ENCODE measurements around the gene RNGTT.

RNGTT gene

DNA sequence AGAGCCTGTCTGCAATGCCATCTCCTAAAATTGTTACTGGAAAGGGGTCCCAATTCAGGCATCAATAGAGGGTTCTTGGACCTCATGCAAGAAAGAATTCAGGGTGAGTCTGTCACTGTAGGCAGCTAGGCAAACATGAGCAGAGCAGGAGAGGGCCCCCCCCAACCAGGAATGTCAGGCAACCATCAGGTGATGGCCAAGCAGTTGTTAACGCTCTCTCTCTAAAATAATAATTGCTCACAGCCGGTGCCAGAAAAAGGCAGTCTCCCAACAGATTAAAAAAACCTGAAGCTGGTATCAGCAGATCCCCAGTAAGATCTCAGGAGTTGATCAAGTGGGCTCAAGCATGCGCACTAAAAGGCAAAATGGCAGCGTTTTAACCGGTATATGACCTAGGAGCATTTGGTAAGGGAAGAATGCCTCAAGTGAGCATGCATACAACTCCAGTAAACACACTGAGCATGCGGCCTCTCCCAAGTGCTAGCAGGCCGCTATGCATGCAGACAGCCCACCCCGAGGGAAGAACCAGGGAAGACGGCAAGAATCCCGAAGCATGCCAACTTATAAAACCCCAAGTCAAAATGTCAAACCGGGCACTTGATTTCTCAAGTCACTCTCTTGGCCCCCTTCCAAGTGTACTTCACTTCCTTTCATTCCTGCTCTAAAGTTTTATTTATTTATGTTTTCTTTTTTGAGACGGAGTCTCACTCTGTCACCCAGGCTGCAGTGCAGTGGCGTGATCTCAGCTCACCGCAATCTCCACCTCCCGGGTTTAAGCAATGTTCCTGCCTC, 44.0 kb upstream of the RNGTT start:
- TF ChIP-seq, protein P1, sequence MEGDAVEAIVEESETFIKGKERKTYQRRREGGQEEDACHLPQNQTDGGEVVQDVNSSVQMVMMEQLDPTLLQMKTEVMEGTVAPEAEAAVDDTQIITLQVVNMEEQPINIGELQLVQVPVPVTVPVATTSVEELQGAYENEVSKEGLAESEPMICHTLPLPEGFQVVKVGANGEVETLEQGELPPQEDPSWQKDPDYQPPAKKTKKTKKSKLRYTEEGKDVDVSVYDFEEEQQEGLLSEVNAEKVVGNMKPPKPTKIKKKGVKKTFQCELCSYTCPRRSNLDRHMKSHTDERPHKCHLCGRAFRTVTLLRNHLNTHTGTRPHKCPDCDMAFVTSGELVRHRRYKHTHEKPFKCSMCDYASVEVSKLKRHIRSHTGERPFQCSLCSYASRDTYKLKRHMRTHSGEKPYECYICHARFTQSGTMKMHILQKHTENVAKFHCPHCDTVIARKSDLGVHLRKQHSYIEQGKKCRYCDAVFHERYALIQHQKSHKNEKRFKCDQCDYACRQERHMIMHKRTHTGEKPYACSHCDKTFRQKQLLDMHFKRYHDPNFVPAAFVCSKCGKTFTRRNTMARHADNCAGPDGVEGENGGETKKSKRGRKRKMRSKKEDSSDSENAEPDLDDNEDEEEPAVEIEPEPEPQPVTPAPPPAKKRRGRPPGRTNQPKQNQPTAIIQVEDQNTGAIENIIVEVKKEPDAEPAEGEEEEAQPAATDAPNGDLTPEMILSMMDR (IDR thresholded peaks at IDR 0.05; ENCODE audit: borderline replicate concordance, control extremely low read depth, extremely low read depth, insufficient read depth, missing control alignments), result no peak
- no peak for DNase-seq (ENCODE audit: low spot score)
- in situ Hi-C loops (cut with MboI; ENCODE audit: low sequenced_read_pairs, unreplicated experiment), result no loop called here

DNA sequence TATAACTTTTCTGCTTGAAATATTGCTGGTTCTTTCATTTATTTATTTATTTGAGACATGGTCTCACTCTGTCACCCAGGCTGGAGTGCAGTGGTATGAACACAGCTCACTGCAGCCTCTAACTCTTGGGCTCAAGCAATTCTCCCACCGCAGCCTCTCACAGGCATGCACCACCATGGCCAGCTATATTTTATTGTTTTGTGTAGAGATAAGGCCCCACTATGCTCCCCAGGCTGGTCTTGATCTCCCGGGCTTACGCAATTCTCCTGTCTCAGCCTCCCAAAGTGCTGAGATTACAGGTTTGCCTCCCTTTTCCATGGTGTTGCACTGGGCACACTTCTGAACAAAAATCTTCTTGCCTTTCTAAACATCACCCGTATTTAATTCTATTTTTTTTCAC, 39.1 kb upstream of the RNGTT start:
- in situ Hi-C loops (cut with MboI; ENCODE audit: low sequenced_read_pairs, unreplicated experiment), result no loop called here

DNA sequence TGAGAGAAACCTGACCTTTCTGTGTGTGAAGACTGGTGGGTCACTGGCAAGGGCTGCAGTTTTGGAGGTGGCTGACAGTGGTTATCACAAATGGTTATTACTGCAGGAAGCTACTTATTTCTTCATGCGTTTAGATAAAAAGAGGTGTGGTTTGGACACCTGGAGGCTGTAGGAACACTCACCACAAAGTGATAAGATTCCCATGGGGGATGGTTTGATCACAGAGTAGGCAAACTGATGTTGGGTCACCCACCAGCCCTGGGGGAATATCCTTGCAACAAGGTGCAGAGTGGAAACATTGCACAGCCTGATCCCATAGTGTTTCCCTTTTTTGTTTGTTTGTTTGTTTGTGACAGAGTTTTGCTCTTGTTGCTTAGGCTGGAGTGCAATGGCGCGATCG, 33.9 kb upstream of the RNGTT start:
- in situ Hi-C loops (cut with MboI; ENCODE audit: low sequenced_read_pairs, unreplicated experiment), result loop anchor here (25.0 kb wide), 1 partner anchor 615 kb away; no protein-coding TSS in a partner anchor
- no peak for DNase-seq (ENCODE audit: low spot score)
- TF ChIP-seq, protein P1 (IDR thresholded peaks at IDR 0.05; ENCODE audit: borderline replicate concordance, control extremely low read depth, extremely low read depth, insufficient read depth, missing control alignments), result no peak

More for the DNA sequence above, 39.1 kb upstream of the RNGTT start:
- DNase-seq (ENCODE audit: low spot score), result no peak
- TF ChIP-seq, protein P1 (IDR thresholded peaks at IDR 0.05; ENCODE audit: borderline replicate concordance, control extremely low read depth, extremely low read depth, insufficient read depth, missing control alignments), result no peak

DNA sequence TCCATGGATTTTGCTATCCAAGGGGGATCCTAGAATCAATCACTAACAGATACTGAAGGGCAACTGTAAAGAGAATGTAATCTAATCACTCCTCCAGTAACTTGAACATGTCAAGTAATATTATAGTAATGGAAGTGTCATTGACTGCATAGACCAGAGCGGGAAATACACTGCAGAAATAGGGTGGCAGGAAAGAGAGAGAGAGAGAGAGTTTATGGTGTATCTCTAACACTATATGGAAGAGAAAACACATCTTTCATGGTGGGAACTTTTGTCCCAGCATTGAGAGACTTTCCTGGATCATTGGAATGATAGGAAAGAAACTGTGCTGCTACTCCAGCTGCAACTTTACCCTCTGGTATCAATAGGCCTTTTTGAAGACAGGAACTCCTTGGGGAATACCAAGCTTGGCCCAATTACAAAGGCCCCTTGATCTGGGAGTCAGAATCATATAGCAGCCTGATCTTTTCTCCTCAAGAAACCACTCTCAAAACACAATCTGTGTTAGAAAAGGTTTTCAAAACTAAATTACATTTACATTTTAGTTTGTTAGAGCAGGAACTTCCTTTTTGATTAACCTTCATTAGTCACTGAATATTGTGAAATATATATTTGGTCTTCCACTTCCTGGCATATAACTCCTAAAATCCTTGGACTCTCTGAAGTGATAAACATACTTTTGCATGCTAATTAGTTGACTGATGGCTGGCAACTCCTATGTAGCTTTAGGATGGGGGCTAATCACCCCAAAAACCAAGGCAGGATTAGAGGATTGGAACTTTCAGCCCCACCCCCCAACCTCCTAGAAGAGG, 29.5 kb upstream of the RNGTT start:
- TF ChIP-seq, protein P1 (IDR thresholded peaks at IDR 0.05; ENCODE audit: borderline replicate concordance, control extremely low read depth, extremely low read depth, insufficient read depth, missing control alignments), result no peak
- in situ Hi-C loops (cut with MboI; ENCODE audit: low sequenced_read_pairs, unreplicated experiment), result loop anchor here (25.0 kb wide), 1 partner anchor 619 kb away; no protein-coding TSS in a partner anchor

DNA sequence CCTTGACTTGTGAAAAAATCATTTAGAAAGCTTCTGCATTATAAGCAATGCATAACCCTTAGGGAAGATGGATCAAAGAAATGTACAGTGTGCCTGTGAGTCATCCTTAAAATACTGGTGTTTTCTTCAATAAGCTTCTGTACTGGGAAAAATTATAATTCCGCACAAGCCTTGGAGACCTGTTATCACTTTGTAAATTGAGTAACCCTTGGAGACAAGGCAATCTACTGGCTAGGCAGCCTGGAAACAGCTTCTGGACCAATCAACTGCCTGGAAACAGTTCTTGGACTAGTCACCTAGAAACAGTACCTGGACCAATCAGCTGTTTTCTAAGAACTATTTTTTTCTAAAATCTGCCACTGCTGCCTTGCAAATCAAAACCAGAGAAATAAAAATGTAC, 25.8 kb upstream of the RNGTT start:
- in situ Hi-C loops (cut with MboI; ENCODE audit: low sequenced_read_pairs, unreplicated experiment), result loop anchor here (10.0 to 25.0 kb wide), 2 partner anchors 266 to 623 kb away; no protein-coding TSS in a partner anchor
- DNase-seq (ENCODE audit: low spot score), result no peak
- TF ChIP-seq, protein P1 (IDR thresholded peaks at IDR 0.05; ENCODE audit: borderline replicate concordance, control extremely low read depth, extremely low read depth, insufficient read depth, missing control alignments), result no peak

More for the DNA sequence above, 29.5 kb upstream of the RNGTT start:
- no peak for DNase-seq (ENCODE audit: low spot score)

DNA sequence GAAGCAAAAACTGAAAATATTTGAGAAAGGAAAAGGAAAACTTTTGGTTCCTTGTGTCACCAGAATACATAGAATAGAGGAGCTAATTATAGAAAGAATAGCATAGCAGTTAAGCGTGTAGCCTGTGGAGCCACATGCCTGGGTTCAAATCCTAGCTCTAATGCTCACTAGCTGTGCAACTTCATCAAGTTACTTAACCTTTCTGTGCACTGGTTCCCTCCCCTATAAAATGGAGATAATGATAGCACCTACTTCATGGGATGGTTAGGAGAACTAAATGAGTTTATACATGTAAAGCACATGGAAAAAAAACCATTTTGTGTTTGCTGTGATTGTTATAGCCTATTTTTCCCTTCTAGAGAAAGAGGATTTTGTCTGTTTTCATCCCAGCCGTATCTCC, 24.5 kb upstream of the RNGTT start:
- no peak for DNase-seq (ENCODE audit: low spot score)
- TF ChIP-seq, protein P1 (IDR thresholded peaks at IDR 0.05; ENCODE audit: borderline replicate concordance, control extremely low read depth, extremely low read depth, insufficient read depth, missing control alignments), result no peak
- in situ Hi-C loops (cut with MboI; ENCODE audit: low sequenced_read_pairs, unreplicated experiment), result loop anchor here (10.0 to 25.0 kb wide), 2 partner anchors 267 to 624 kb away; no protein-coding TSS in a partner anchor

All from GM13976 (cell line).